GM18520 (cell line): ENCODE measurements around the gene ADRA2C.
"Not testable (repeated sequence)": the region's sequence is repeated elsewhere in the genome, so short reads cannot be mapped to it uniquely, and the experiment has no call there.

ENCODE experiments used
- ATAC-seq: cut with Tn5 transposase; IDR thresholded peaks from one replicate; pipeline ENCODE4 v1.9.1; 2021; ENCODE audit not compliant: unreplicated experiment

ADRA2C gene

DNA sequence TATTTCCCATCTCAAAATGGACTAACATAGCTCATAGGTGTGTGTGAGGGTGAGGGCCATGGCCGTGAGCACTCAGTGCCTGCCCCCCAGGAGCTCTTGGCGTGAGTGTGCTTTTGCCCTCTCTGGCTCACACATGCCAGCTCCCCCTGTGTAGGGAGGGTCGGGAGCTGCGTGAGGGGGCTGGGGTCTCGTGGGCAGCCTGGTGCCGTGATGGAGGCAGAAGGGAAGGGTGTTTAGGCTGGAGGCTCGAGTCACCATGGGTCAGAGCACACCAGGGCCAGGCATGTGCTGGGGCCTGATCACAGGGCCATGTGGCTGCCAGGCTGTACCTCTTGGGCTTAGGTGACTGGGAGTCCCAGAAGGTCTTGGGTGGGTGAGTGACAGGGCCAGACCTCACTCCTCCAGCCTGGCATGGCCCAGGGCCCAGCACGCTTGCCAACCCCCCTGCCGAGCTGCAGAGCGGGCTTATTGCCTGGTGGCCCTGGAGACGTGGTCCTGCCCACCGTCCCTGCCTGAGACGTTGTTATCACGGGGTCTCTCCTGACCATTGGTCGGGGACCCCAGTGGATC is 44.0 kb downstream of the ADRA2C start:
- ATAC-seq = no peak

DNA sequence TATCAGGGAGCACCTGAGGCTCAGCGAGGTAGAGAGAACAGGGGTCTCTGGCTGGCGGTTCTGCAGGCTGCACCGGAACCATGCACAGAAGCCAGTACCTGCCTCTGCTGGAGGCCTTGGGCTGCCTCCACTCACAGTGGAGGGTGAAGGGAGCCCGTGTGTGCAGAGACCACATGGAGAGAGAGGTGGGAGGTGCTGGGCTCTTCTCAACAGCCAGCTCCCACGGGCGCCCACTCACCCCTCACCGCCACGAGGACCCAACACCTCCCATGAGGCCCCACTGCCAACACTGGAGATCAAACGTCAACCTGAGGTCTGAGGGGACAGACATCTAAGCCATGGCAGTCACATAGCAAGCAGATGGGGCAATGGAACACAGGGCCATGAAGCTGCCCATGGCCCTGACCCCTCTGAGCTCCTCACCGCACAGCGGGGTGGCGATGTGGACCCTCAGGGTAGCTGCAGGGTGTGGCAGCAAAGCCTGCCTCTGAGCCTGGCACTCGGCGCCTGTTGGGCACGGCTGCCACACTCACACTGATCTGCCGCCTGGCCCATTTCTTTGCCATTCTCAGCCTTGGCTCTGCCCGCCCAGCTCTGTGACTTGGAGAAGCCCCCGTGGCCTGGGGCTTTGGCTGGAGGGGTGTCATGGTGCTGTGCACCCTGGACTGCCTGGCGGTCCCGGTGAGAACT is 44.8 kb downstream of the ADRA2C start:
- ATAC-seq = no peak

DNA sequence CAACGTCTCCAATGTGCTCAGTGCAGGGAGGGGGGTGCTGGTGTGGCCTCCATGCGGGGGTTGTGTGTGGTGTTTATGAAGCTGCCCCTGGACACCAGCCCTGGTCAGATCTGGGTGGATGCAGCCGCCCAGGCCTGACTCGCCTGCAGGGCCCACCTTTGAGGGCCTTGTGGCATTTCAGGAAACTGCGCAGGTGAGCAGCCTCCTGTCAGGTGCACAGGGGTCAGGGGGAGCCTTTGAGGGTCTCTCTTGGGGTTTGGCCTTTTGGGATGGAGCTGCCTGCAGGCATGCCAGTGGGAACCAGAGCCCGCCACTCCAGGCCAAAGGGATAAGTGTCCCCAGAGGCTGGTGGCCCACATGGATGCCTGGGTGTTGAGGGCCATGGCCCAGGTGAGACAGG is 45.4 kb downstream of the ADRA2C start:
- ATAC-seq = no peak

DNA sequence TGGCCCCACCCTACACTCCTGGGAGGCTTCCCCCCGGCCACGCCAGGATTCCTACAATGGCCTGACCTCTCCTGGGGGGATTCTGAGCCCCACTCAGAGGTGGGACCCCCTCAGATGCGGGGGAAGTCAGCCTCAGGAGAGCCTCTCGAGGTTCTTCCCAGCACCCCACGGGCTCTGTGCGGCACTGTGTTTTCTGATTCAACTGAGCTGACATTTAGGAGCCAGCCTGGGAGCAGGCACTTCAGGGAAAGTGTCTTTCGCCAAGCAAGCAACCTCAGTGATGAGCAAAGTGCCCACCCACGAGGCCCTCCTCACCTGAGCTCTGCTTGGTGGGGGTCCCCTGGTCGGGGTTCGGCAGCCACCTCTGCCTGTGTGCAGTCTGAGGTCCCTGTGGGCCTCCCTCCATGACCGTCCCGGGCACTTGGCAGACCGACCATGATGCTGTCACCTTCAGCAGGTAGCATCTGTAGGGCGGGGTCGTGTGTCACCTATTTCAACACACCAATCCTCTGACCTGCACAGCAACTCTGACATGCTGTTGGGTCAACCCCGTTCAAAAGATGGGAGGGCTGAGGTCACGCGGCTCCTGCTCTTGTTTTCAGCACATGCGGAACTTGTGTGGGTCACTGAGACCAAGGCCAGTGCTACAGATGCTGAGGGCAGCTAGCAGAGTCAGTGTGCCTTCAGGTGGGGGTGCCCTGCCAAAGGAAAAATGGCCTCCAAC is 46.2 kb downstream of the ADRA2C start:
- ATAC-seq = no peak

DNA sequence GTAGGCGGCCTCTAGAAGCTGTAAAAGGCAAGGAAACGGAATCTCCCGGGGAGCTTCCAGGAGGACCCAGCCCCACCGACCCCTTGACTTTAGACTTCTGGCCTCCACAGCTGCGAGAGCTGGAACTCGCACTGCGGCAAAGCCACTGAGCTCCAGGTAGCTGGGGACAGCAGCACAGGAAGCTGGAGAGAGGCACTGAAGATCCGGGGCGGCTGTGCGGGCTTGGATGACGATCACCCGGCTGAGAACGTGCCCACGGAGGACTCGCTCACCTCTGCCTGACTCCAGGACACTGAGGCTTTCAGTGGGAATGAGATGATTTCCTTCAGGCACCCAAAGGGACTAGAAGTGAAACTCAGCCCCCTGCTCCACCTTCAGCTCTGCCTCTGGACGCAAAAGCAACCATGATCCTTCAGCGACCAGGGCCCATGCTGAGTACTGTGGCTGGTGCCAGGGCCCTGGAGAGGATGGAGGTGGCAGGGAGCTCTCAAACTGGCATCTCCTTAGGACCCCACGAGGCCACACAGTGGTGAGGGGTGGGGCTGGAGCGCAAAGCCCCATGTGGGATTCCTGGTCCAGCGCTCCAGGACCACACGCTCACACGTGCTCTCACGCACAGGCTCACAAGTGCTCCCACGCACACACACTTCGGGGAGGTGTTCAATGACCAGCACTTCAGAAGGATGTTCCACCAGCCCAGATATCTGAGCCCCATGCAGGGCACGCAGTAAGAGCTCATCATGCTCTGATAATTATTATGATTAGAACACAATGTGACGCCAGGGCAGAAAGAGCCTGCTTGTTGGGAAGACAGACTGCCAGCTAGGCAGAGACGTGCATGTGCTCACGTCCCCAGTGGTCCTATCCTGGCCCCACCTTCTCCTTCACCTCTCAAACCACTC is 47.2 kb downstream of the ADRA2C start:
- no peak for ATAC-seq

DNA sequence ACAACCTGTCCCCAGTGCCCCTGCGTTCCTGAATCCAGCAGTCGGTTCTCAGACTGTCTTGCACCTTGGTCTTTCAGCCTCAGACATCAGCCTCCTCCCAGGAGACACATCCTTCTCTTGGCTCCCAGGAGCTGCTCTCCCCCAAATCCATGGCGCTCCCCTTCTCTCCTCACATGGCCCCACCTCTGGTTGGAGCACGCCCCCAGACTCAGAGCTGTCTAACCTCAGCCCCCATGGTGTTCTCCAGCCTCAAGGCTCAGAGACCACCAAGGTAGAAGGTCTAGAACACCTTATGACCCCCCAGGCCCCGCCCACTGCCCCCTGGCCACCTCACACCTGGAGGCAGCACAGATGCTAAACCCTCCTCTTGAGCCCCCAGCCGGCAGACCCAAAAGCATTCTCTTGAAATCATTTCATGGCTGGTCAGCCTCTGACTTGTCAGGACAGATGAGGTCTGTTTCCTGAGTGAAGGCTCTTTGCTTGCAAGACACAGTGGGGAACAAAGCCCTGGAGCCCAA is 47.9 kb downstream of the ADRA2C start:
- ATAC-seq = no peak

DNA sequence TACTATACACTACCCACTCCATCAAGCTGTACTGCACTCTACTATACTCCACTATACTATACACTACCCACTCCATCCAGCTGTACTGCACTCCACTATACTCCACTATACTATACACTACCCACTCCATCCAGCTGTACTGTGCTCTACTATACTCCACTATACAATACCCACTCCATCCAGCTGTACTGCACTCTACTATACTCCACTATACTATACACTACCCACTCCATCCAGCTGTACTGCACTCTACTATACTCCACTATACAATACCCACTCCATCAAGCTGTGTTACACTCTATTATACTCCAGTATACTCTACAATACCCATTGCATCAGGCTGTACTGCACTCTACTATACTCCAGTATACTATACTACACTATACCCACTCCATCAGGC is 48.7 kb downstream of the ADRA2C start:
- ATAC-seq = not testable (repeated sequence)

DNA sequence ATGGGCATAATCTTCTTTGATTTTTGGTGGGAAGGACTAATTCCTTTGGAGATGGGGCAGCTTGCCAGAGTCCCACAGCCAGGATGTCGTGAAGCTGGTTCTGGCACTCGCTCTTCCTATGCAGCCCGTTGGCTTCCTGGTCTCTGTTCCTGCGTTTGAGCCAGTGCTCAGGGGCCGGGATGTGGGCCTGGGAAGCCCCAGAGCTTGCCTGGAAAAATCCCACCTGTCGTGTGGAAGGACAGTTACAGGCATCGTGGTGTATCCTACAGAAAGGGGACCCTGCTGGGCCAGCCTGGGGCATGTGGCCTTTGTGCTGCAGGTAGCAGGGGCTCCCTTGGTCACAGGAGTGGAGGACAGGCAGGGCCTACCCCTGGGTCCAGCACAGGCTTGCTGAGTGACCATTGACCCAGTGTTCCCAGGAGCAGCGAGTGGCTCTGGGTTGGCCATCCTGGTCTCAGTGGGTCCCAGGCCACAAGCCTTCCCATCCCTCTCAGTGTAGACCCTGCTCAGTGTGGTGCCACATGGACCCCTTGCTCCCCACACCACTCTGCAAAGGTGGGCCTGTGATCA is 50.2 kb downstream of the ADRA2C start:
- ATAC-seq = no peak

DNA sequence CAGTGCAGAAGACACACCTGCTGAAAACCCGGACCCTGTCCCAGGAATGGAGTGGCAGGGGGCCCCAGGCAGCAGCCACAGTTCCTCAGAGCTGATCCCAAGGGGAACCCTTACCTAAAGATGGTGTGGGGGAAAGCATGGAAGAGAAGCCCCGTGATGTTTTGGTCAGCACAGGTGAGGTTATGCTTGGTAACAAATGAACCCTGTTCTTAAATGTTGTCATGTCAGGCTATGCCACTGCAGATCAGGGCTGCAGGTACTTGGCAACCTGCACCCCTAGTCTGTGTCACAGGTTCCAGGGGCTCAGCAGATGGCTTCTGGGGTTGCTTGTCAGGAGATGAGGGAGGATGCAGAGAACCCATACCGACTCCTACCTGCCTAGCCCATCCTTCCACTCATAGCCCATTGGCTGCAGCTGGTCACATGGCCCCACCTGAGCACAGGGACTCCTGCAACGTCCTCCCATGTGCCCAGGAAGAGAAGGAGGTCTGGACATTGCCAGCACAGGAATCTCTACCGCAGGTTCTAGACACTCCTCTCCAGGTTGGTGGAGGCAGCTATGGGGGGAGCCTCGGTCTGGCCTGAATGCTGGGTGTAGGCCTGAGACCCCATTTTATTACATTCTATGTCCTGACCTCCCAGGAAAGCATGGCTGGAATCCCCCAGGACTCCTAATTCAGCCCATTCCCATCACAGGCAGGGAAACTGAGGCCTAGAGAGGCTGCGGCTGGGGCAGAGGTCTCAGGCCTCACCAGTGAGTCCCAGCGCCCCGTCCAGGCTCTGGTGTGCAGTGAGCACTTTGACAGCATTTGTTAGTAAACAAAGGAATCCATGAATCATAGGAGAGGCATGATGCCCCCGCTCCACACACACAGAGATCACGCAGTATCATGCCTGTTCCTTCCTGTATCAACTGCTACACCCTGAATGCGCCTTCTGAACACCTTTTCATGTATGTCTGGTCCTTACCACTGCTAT is 51.1 kb downstream of the ADRA2C start:
- ATAC-seq = no peak
